Loucy (cell line): ENCODE results near the gene SOAT2.
"Not testable (repeated sequence)": the region's sequence is repeated elsewhere in the genome, so short reads cannot be mapped to it uniquely, and the experiment has no call there.

Experiments used
- H2AFZ ChIP-seq: fragments of 200-600 bp; sonication (generic); 2 replicates; pipeline ENCODE4 v1.6.0; 2016; ENCODE audit warnings: antibody characterized with exemption, mild to moderate bottlenecking, low read length, moderate library complexity
- H3F3A ChIP-seq: fragments of 200-600 bp; 2 replicates; pipeline ENCODE4 v1.6.0; 2016; ENCODE audit warnings: antibody characterized with exemption, low read depth, mild to moderate bottlenecking
- H3K27me3 ChIP-seq: fragments of 200-600 bp; sonication (generic); 2 replicates; pipeline ENCODE4 v1.6.1; 2014; ENCODE audit warnings: low read length, mild to moderate bottlenecking; ENCODE audit not compliant: insufficient read depth, poor library complexity, severe bottlenecking
- H3K36me3 ChIP-seq: fragments of 200-600 bp; sonication (generic); 2 replicates; pipeline ENCODE4 v1.6.1; 2016; ENCODE audit warnings: low read length; ENCODE audit not compliant: insufficient read depth
- H3K4me1 ChIP-seq: fragments of 200-600 bp; sonication (generic); 2 replicates; pipeline ENCODE4 v1.5.1; 2014; ENCODE audit warnings: low read length, mild to moderate bottlenecking; ENCODE audit not compliant: insufficient read depth, poor library complexity, severe bottlenecking
- H3K4me2 ChIP-seq: fragments of 200-600 bp; sonication (generic); 2 replicates; pipeline ENCODE4 v1.6.0; 2014; ENCODE audit warnings: antibody characterized with exemption, low read length, low read depth, mild to moderate bottlenecking; ENCODE audit not compliant: poor library complexity, severe bottlenecking
- H3K4me3 ChIP-seq: fragments of 200-600 bp; sonication (generic); 2 replicates; pipeline ENCODE4 v1.5.1; 2014; ENCODE audit warnings: low read length, mild to moderate bottlenecking, mixed read lengths; ENCODE audit not compliant: poor library complexity, severe bottlenecking
- H3K79me2 ChIP-seq: fragments of 200-600 bp; sonication (generic); 2 replicates; pipeline ENCODE4 v1.6.1; 2014; ENCODE audit warnings: low read length; ENCODE audit not compliant: insufficient read depth
- H3K9ac ChIP-seq: fragments of 200-600 bp; sonication (generic); 2 replicates; pipeline ENCODE4 v1.6.0; 2014; ENCODE audit warnings: mild to moderate bottlenecking, low read depth, low read length, moderate library complexity; ENCODE audit not compliant: poor library complexity, severe bottlenecking
- H3K9me2 ChIP-seq: fragments of 200-600 bp; sonication (generic); replicated peaks from 2 replicates; pipeline ENCODE4 v1.6.1; 2016; ENCODE audit warnings: low read depth, low read length, mixed read lengths
- H3K9me3 ChIP-seq: fragments of 200-600 bp; sonication (generic); 2 replicates; pipeline ENCODE4 v1.6.1; 2014; ENCODE audit warnings: mild to moderate bottlenecking, antibody characterized with exemption, low read length, low read depth; ENCODE audit not compliant: insufficient read depth
- H4K20me1 ChIP-seq: fragments of 200-600 bp; sonication (generic); 2 replicates; pipeline ENCODE4 v1.6.0; 2014; ENCODE audit warnings: antibody characterized with exemption, low read length, mild to moderate bottlenecking; ENCODE audit not compliant: insufficient read depth, poor library complexity, severe bottlenecking
- TF ChIP-seq, protein P1 (sequence below): fragments of 200-600 bp; sonication (generic); conservative IDR thresholded peaks from 2 replicates; pipeline ENCODE4 v1.5.1; 2014; ENCODE audit warnings: mild to moderate bottlenecking, antibody characterized with exemption, low read length

Gene SOAT2

DNA sequence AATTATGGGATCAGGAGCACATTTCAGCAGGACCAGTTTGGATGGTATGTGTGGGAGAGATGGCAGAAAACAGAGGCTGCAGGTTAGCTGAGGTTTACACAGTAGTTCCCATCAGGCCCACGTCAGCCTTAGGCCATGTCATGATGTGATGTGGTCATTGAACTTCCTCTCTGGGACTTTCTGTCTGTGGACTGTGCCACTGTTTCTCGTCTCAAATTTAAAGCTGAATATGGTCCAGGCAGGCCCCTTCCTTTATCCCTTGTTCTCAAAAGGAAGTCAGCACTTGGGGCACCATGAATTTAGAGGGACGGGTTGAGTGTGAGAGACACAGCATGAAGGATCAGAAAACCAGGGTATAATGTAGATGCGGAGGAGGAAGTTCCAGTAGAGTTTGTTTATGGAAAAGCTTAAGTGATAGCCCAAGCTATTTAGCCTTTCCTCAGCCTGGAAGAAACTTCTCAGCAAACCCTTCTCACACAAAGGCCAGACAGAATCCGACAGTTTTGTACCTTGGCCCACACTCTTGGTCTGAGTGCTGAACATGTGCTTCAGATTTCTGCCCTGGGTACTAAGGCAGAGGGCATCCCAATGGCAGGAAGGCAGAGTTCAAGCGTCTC is 9.4 kb upstream of the SOAT2 start:
- H3K79me2 ChIP-seq = no peaks in the 10 kb centered on the region
- peak overlapping the region; percentile 46; the same call in 1 of the 2 replicates for H2AFZ ChIP-seq
- no peaks in the 10 kb centered on the region; the same call in 1 of the 2 replicates for H3F3A ChIP-seq
- no peaks in the 10 kb centered on the region for H3K36me3 ChIP-seq
- no peaks in the 10 kb centered on the region for H4K20me1 ChIP-seq
- H3K4me2 ChIP-seq = no peak overlapping the region
- H3K4me3 ChIP-seq = no peak overlapping the region
- no peak overlapping the region for H3K9ac ChIP-seq
- TF ChIP-seq, protein P1, sequence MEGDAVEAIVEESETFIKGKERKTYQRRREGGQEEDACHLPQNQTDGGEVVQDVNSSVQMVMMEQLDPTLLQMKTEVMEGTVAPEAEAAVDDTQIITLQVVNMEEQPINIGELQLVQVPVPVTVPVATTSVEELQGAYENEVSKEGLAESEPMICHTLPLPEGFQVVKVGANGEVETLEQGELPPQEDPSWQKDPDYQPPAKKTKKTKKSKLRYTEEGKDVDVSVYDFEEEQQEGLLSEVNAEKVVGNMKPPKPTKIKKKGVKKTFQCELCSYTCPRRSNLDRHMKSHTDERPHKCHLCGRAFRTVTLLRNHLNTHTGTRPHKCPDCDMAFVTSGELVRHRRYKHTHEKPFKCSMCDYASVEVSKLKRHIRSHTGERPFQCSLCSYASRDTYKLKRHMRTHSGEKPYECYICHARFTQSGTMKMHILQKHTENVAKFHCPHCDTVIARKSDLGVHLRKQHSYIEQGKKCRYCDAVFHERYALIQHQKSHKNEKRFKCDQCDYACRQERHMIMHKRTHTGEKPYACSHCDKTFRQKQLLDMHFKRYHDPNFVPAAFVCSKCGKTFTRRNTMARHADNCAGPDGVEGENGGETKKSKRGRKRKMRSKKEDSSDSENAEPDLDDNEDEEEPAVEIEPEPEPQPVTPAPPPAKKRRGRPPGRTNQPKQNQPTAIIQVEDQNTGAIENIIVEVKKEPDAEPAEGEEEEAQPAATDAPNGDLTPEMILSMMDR = no peak
- H3K9me2 ChIP-seq = no peaks in the 10 kb centered on the region
- H3K9me3 ChIP-seq = no peaks in the 10 kb centered on the region
- no peaks in the 10 kb centered on the region for H3K27me3 ChIP-seq
- peaks cover 26% of the 10 kb centered on the region for H3K4me1 ChIP-seq

DNA sequence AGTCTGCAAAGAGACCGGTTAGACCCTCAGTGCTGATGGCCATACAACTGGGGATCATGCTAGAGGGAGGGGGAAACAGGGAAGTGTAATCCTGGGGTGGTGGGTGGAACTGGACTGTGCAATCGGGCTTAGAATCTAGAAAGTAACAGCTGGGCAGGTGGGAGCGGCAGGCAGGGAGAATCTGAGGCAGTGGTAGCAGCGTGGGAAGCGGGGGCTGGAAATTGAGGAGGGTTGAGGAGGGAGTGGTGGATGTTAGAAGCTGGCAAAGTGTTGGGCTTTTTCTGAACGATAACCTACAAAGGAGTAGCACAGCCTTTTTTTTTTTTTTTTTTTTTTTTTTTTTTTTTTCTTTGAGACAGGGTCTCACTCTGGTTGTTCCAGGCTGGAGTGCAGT is 8.9 kb upstream of the SOAT2 start:
- peak overlapping the region; percentile 46; the same call in 1 of the 2 replicates for H2AFZ ChIP-seq
- H3K9me3 ChIP-seq = no peaks in the 10 kb centered on the region
- H3K36me3 ChIP-seq = no peaks in the 10 kb centered on the region
- H3F3A ChIP-seq = no peaks in the 10 kb centered on the region; the same call in 1 of the 2 replicates
- no peaks in the 10 kb centered on the region for H4K20me1 ChIP-seq
- peaks cover 31% of the 10 kb centered on the region for H3K4me1 ChIP-seq
- no peaks in the 10 kb centered on the region for H3K27me3 ChIP-seq
- no peak overlapping the region for H3K4me3 ChIP-seq
- H3K9me2 ChIP-seq = no peaks in the 10 kb centered on the region
- no peak overlapping the region for H3K4me2 ChIP-seq
- H3K79me2 ChIP-seq = no peaks in the 10 kb centered on the region
- no peak overlapping the region for H3K9ac ChIP-seq
- TF ChIP-seq, protein P1 = no peak

DNA sequence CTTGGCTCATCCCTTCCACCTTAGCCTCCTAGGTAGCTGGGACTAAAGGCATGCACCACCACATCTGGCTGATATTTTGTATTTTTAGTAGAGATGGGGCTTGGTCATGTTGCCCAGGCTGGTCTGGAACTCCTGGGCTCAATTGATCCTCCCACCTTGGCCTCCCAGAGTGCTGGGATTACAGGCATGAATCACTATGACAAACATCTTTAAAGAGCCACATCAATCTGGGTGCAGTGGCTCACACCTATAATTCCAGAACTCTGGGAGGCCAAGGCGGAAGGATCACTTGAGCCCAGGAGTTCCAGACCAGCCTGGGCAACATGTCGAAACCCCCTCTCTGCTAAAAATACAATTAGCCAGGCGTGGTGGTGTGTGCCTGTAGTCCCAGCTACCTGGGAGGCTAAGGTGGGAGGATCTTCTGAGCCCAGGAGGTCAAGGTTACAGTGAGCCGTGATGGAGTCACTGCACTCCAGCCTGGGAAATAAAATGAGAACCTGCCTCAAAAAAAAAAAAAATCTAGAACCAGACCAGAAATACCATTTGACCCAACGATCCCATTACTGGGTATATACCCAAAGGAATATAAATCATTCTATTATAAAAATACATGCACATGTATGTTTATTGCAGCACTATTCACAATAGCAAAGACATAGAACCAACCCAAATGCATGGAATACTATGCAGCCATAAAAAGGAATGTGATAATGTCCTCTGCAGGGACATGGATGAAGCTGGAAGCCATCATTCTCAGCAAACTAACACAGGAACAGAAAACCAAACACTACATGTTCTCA is 8.3 kb upstream of the SOAT2 start:
- not testable (repeated sequence) for H3K79me2 ChIP-seq, H3K27me3 ChIP-seq, H3K4me2 ChIP-seq, H3K9ac ChIP-seq, H3K9me2 ChIP-seq, H3K36me3 ChIP-seq, H4K20me1 ChIP-seq, H2AFZ ChIP-seq, H3K4me3 ChIP-seq, H3F3A ChIP-seq, H3K9me3 ChIP-seq
- peaks cover 31% of the 10 kb centered on the region for H3K4me1 ChIP-seq

DNA sequence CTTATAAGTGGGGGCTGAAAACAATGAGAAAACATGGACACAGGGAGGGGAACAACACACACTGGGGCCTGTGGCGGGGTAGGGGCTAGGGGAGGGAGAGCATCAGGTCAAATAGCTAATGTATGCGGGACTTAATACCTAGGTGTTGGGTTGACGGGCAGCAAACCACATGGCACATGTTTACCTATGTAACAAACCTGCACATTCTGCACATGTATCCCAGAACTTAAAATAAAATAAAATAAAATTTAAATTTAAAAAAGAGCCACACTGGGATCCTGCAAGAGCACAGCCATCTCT is 7.7 kb upstream of the SOAT2 start:
- not testable (repeated sequence) for H3K79me2 ChIP-seq, H3K4me2 ChIP-seq, H3F3A ChIP-seq, H3K4me3 ChIP-seq, H3K9ac ChIP-seq, H3K9me3 ChIP-seq, H3K36me3 ChIP-seq, H3K9me2 ChIP-seq, H4K20me1 ChIP-seq, H2AFZ ChIP-seq, H3K27me3 ChIP-seq
- H3K4me1 ChIP-seq = peaks cover 31% of the 10 kb centered on the region
